ENCODE data around the gene RASA3.
"Not testable (repeated sequence)": the region's sequence is repeated elsewhere in the genome, so short reads cannot be mapped to it uniquely, and the experiment has no call there.

The RASA3 gene

GRCh38 chr13:114152831-114153371, 20.5 kb upstream of the RASA3 start:
- Histone ChIP-seq H3K27ac (peak overlapping the region in 9 of 11 experiments; percentile 69 to 84 (median 78); a peak in 15 of 22 replicates), H3K4me1 (peaks cover 66 to 84% (median 75%) of the 10 kb centered on the region in 10 experiments), H3K4me3 (peak overlapping the region in 3 of 10 experiments; percentile 21 to 43 (median 26); a peak in 3 of 20 replicates), H3K27me3 (no peaks in the 10 kb centered on the region; a peak in 1 of 22 replicates), H3K9me3 (replicated peaks in 1 of 11) (0 out of 22 replicates have a peak, but pooled peaks cover 0 to 6% (median 0%) of the 10 kb centered on the region in 11 experiments), H3K36me3 (no peaks in the 10 kb centered on the region), H3K4me2 (peak overlapping the region; percentile 63 to 97 (median 86)), H3K9ac (peak overlapping the region in 5 of 11 experiments; percentile 13 to 72 (median 39); a peak in 8 of 22 replicates), H4K20me1 (no peaks in the 10 kb centered on the region)
- TF ChIP-seq Cebpa-rat (IDR thresholded peaks at IDR 0.05) = peak in 3 of 11 experiments; percentile 14 to 27 (median 26); a peak in 2 of 22 replicates

- Histone ChIP-seq H3K27me3 (no peaks in the 10 kb centered on the region; a peak in 1 of 22 replicates), H3K4me3 (no peak overlapping the region), H3K9me3 (replicated peaks in 1 of 11) (0 out of 22 replicates have a peak, but pooled peaks cover 0 to 6% (median 0%) of the 10 kb centered on the region in 11 experiments), H3K27ac (peak overlapping the region in 6 of 11 experiments; percentile 69 to 84 (median 79); a peak in 8 of 22 replicates), H4K20me1 (no peaks in the 10 kb centered on the region), H3K36me3 (no peaks in the 10 kb centered on the region), H3K9ac (peak overlapping the region in 1 of 11 experiments; percentile 35; a peak in 3 of 22 replicates), H3K4me1 (peaks cover 67 to 83% (median 78%) of the 10 kb centered on the region in 10 experiments), H3K4me2 (peak overlapping the region; percentile 63 to 97 (median 86); a peak in 20 of 22 replicates)
- no peak for TF ChIP-seq Cebpa-rat (IDR thresholded peaks at IDR 0.05)
Observed at GRCh38 chr13:114152285-114152645, 19.8 kb upstream of the RASA3 start.

- Histone ChIP-seq H3K4me2 (peak overlapping the region; percentile 63 to 97 (median 86)), H3K4me3 (no peak overlapping the region), H3K36me3 (no peaks in the 10 kb centered on the region), H4K20me1 (no peaks in the 10 kb centered on the region), H3K27me3 (no peaks in the 10 kb centered on the region; a peak in 1 of 22 replicates), H3K27ac (peak overlapping the region in 4 of 11 experiments; percentile 74 to 84 (median 82); a peak in 5 of 22 replicates), H3K9ac (0 out of 22 replicates have a peak overlapping the region, but pooled peaks of 1 of the 11 experiments have one; percentile 35), H3K4me1 (peaks cover 62 to 83% (median 80%) of the 10 kb centered on the region in 10 experiments), H3K9me3 (replicated peaks in 1 of 11) (0 out of 22 replicates have a peak, but pooled peaks cover 0 to 6% (median 0%) of the 10 kb centered on the region in 11 experiments)
- TF ChIP-seq Cebpa-rat (IDR thresholded peaks at IDR 0.05) = no peak
Observed at GRCh38 chr13:114151565-114152284, 19.3 kb upstream of the RASA3 start.

- Histone ChIP-seq H3K27me3 (no peaks in the 10 kb centered on the region; a peak in 1 of 22 replicates), H3K4me2 (peak overlapping the region; percentile 61 to 97 (median 84)), H3K4me3 (no peak overlapping the region), H3K9me3 (replicated peaks in 1 of 11) (0 out of 22 replicates have a peak, but pooled peaks cover 0 to 6% (median 0%) of the 10 kb centered on the region in 11 experiments), H3K9ac (no peak overlapping the region), H4K20me1 (no peaks in the 10 kb centered on the region), H3K36me3 (no peaks in the 10 kb centered on the region), H3K27ac (peak overlapping the region in 3 of 11 experiments; percentile 19 to 43 (median 33); a peak in 1 of 22 replicates), H3K4me1 (peaks cover 57 to 85% (median 83%) of the 10 kb centered on the region in 10 experiments)
- TF ChIP-seq Cebpa-rat (IDR thresholded peaks at IDR 0.05) = no peak
Observed at GRCh38 chr13:114151031-114151430, 18.6 kb upstream of the RASA3 start.

GRCh38 chr13:114149774-114150740, 17.6 kb upstream of the RASA3 start:
- Histone ChIP-seq H3K4me2 (peak overlapping the region; percentile 61 to 97 (median 84); a peak in 18 of 22 replicates), H3K4me1 (peaks cover 65 to 95% (median 92%) of the 10 kb centered on the region in 10 experiments), H3K9ac (no peak overlapping the region)

GRCh38 chr13:114148886-114149285, 16.5 kb upstream of the RASA3 start:
- Histone ChIP-seq H3K27ac (peak overlapping the region in 5 of 11 experiments; percentile 56 to 72 (median 59); a peak in 6 of 22 replicates), H3K4me2 (peak overlapping the region; percentile 64 to 90 (median 86)), H3K27me3 (peaks cover 0 to 17% (median 0%) of the 10 kb centered on the region in 11 experiments; a peak in 4 of 22 replicates), H3K4me1 (peaks cover 69 to 99% (median 97%) of the 10 kb centered on the region in 10 experiments)
- not testable (repeated sequence) for H4K20me1 ChIP-seq; H3K9ac ChIP-seq; H3K4me3 ChIP-seq; H3K36me3 ChIP-seq; H3K9me3 ChIP-seq (replicated peaks in 1 of 11)

More at GRCh38 chr13:114149774-114150740, 17.6 kb upstream of the RASA3 start:
- peaks cover 0 to 6% (median 0%) of the 10 kb centered on the region in 11 experiments; a peak in 2 of 22 replicates for H3K27me3 ChIP-seq
- no peaks in the 10 kb centered on the region for H3K36me3 ChIP-seq
- no peaks in the 10 kb centered on the region for H4K20me1 ChIP-seq
- no peak for TF ChIP-seq Cebpa-rat (IDR thresholded peaks at IDR 0.05)
- 0 out of 22 replicates have a peak, but pooled peaks cover 0 to 6% (median 0%) of the 10 kb centered on the region in 11 experiments for H3K9me3 ChIP-seq (replicated peaks in 1 of 11)
- H3K4me3 ChIP-seq = no peak overlapping the region
- H3K27ac ChIP-seq = 0 out of 22 replicates have a peak overlapping the region, but pooled peaks of 1 of the 11 experiments have one; percentile 16

- H3K4me2 ChIP-seq = peak overlapping the region; percentile 64 to 90 (median 86)
- H3K36me3 ChIP-seq = no peaks in the 10 kb centered on the region
Observed at GRCh38 chr13:114148521-114148855, 16.1 kb upstream of the RASA3 start.

More at GRCh38 chr13:114148521-114148855, 16.1 kb upstream of the RASA3 start:
- no peak for TF ChIP-seq Cebpa-rat (IDR thresholded peaks at IDR 0.05)
- 0 out of 20 replicates have a peak overlapping the region, but pooled peaks of 1 of the 10 experiments have one; percentile 38 for H3K4me3 ChIP-seq
- 0 out of 22 replicates have a peak, but pooled peaks cover 0 to 6% (median 0%) of the 10 kb centered on the region in 11 experiments for H3K9me3 ChIP-seq (replicated peaks in 1 of 11)
- H3K4me1 ChIP-seq = peaks cover 70 to 99% (median 97%) of the 10 kb centered on the region in 10 experiments
- H3K27me3 ChIP-seq = peaks cover 0 to 21% (median 0%) of the 10 kb centered on the region in 11 experiments; a peak in 4 of 22 replicates
- peak overlapping the region in 9 of 11 experiments; percentile 26 to 72 (median 56); a peak in 16 of 22 replicates for H3K27ac ChIP-seq
- no peaks in the 10 kb centered on the region for H4K20me1 ChIP-seq
- H3K9ac ChIP-seq = peak overlapping the region in 6 of 11 experiments; percentile 0 to 58 (median 24); a peak in 5 of 22 replicates

Data from BLaER1 treated with 17β-estradiol and CSF1 and Interleukin-3, amounts not matched to agents 10 nM and 100 nM (cell line).